Coronary artery (tissue), 2 donors: ENCODE data around the gene SLC15A2.

ENCODE experiments used
- DNase-seq: peaks from one replicate; pipeline ENCODE4 v3.0.0-alpha.2; 2017; ENCODE audit warnings: low spot score
- H3K27ac ChIP-seq, 2 donors: fragments of 200-600 bp; sonication (generic); one replicate each; pipeline ENCODE4 v1.5.1; 2016 to 2019
- H3K4me3 ChIP-seq: fragments of 200-600 bp; sonication (generic); 2 replicates; pipeline ENCODE4 v1.5.1; 2016; ENCODE audit warnings: mild to moderate bottlenecking, moderate library complexity
- TF ChIP-seq, protein P1 (sequence below): fragments of 200-600 bp; sonication (generic); IDR thresholded peaks from one replicate; pipeline ENCODE4 v1.5.1; 2019; ENCODE audit warnings: antibody characterized with exemption

Gene SLC15A2

GRCh38 chr3:121979734-121980449 is 85.7 kb downstream of the SLC15A2 start:
- no peak overlapping the region for H3K4me3 ChIP-seq
- TF ChIP-seq, protein P1, sequence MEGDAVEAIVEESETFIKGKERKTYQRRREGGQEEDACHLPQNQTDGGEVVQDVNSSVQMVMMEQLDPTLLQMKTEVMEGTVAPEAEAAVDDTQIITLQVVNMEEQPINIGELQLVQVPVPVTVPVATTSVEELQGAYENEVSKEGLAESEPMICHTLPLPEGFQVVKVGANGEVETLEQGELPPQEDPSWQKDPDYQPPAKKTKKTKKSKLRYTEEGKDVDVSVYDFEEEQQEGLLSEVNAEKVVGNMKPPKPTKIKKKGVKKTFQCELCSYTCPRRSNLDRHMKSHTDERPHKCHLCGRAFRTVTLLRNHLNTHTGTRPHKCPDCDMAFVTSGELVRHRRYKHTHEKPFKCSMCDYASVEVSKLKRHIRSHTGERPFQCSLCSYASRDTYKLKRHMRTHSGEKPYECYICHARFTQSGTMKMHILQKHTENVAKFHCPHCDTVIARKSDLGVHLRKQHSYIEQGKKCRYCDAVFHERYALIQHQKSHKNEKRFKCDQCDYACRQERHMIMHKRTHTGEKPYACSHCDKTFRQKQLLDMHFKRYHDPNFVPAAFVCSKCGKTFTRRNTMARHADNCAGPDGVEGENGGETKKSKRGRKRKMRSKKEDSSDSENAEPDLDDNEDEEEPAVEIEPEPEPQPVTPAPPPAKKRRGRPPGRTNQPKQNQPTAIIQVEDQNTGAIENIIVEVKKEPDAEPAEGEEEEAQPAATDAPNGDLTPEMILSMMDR: no peak
- no peak overlapping the region for H3K27ac ChIP-seq
- DNase-seq: no peak

DNA sequence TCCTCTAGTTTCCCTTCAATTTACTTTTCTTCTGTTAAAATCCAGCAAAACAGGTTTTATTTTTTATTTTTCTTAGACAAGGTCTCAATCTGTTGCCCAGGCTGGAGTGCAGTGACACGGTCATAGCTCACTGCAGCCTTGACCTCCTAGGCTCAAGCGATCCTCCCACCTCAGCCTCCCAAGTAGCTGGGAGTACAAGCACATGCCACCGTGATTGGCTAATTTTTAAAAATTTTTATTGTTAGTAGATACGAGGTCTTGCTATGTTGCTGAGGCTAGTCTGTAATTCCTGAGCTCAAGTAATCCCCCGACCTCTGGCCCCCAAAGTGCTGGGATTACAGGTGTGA is 86.2 kb downstream of the SLC15A2 start:
- no peak for DNase-seq
- Histone ChIP-seq H3K4me3 (no peak overlapping the region), H3K27ac (no peak overlapping the region)
- TF ChIP-seq, protein P1: no peak

GRCh38 chr3:121981473-121981872 is 87.3 kb downstream of the SLC15A2 start:
- TF ChIP-seq, protein P1: no peak
- Histone ChIP-seq H3K4me3 (no peak overlapping the region), H3K27ac (no peak overlapping the region)
- no peak for DNase-seq

- TF ChIP-seq, protein P1: no peak
- Histone ChIP-seq H3K4me3 (no peak overlapping the region), H3K27ac (no peak overlapping the region)
- DNase-seq: no peak
Measured at GRCh38 chr3:121985846-121986245, 91.6 kb downstream of the SLC15A2 start.

GRCh38 chr3:121988146-121988545 is 93.9 kb downstream of the SLC15A2 start:
- TF ChIP-seq, protein P1: no peak
- H3K27ac ChIP-seq: no peak overlapping the region
- DNase-seq: no peak
- H3K4me3 ChIP-seq: no peak overlapping the region

DNA sequence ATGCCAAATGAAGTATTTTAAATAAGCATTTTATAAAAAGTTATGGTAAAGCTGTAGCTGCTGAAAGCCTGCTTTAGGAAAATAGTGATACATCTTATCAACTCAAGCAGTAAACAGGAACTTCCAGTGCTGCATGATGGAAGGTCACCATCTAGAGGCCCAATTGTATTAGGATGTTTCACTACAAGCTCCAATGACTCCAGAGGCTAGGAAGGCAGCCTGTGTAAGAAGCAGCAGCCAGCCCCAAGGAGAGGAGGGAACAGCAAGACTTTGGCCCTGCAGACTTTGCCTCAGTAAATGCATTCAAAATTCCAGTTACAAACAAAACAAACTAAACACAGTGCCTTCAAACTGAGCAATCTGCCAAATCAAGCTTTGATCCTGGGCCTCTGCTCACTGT is 95.7 kb downstream of the SLC15A2 start:
- no peak for DNase-seq
- H3K4me3 ChIP-seq: no peak overlapping the region
- TF ChIP-seq, protein P1: no peak
- no peak overlapping the region for H3K27ac ChIP-seq
